GM21367 (cell line): ENCODE results near the gene ADGRG1.

Experiments used
- ATAC-seq: cut with Tn5 transposase; IDR thresholded peaks from one replicate; pipeline ENCODE4 v1.9.1; 2021; ENCODE audit not compliant: unreplicated experiment

ADGRG1 gene

GRCh38 chr16:57634171-57634570 is 5.7 kb downstream of the ADGRG1 start:
- no peak for ATAC-seq

DNA sequence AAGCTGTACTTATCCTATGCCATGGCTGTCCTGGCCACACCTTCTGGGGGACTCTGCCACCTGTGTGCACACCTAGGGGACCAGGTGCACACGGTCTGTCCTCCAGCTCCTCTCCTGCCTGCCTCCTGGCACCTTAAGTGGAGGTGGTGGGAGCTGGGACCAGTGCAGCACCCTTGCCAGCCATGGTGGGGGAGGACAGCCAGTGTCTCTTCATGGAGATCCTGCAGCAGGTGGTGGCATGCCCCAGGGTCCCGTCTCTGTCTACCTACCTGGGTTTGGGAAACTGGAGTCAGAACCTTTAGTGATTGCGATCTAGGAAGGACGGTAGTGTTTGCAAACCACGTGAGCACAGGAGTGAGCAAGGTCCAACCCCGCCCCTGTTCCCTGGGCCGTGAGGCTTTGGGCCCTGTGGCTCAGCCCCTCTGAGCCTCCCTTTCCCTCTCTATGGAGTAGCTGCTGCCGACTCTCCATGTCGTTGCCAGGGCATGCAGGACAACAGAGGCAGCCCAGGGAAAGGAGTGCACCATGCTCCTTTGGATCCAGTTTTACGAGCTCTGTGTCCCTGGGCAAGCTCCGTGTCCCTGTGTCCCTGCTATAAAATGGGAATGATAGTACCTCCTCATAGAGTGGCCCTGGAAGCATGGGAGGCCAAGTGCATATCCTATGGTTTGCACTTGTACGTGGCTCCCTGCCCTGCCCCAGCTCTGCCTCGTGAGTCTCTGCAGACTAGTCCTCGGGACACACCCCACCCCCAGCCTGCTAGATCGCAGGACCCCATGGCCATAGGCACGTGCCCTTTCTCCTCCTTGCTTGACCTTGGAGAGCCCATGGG is 7.1 kb downstream of the ADGRG1 start:
- no peak for ATAC-seq

GRCh38 chr16:57636184-57636583 is 7.8 kb downstream of the ADGRG1 start:
- ATAC-seq = no peak

- ATAC-seq = no peak
These were observed 8.6 kb downstream of the ADGRG1 start for GRCh38 chr16:57637020-57637419.

DNA sequence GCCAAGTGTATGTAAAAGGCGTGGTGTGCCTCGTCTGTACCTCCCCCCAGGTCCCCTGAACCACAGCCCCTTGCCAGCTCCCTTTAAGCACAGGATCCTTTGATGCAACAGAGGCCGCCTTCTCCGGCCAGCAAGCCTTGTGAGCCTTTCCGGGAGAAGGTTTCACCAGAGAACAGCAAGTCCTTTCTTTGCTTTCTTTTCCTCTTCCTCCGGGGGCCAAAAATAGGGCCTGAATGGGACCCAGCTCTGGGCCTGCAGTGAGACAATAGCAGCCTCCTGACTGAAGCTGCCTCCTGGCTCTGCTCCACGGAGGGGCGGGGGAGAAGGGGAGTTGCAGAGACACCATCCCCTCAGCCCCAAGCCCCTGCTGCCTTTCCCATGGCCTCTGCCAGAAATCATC is 9.0 kb downstream of the ADGRG1 start:
- ATAC-seq = no peak

DNA sequence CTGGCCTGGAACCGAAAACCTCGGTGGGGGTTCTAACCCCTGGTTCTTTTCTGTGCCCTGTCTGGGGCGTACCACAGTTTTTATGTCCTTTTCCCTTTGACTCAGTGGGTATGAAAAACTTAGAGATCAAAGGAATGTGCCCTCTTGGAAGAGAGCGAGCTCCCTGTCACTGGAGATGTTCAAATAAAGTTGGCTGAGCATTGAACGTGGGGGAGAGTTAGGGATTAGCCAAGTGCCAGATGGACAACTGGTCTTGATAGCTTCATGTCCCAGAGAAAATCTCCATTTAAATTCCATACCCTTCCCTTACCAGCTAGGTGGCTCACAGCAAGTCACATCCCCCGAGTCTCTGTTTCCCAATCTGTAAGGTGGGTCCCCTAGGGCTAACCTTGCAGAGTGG is 9.5 kb downstream of the ADGRG1 start:
- ATAC-seq = no peak

- no peak for ATAC-seq
These were observed 10.0 kb downstream of the ADGRG1 start for GRCh38 chr16:57638381-57638780.

DNA sequence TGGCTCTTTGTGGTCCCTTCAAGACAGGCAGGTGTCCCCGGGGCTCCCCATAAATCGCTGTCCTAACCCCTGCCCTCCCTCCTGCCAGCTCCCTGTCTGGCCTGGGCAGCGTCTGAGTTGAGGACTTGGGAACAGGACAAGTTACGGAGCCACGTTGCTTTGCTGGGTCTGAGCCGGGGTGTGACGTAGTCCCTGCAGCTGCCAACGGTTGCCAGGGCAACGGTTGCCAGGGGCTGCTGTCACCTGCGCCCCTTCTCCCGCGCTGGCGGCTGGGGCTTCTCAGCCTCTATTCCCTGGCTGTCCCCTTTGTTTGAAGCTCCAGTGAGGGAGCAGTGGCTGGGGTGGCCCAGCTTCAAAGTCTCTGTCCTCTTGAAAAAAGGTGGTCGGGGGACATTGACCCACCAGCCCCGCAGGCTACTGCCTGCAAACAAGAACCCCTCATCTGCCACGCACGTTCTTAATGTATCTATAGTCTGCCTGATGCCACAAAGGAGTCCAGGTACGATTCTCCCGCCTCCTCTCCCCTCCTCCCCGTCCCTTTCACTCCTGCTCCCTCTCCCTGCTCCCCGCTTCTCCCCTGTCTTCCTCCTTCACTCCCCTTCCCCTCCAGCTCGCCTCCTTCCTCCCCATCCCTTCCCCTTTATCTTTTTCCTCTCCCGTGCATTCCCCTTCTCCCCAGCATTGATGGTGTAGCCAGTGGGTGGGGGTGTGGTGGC is 10.9 kb downstream of the ADGRG1 start:
- ATAC-seq = no peak

DNA sequence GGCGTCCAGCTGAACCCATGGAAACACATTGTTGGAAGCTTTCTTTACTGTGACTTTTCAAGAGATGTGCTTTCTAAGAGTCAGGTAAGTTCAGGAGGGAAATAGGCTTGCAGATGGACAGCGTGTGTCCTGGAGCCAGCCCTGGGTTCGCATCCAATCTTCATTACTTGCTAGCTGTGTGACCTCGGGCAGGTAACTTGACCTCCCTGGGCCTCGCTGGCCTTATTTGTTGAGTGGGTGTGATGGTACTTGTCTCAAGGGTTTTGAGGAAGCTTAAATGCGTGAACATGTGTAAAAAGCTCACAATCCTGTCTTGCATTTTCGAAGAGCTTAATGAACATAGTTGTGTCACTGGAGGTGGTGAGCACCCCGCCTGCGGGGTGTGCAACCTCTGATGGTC is 11.8 kb downstream of the ADGRG1 start:
- no peak for ATAC-seq

- ATAC-seq = no peak
These were observed 12.2 kb downstream of the ADGRG1 start for GRCh38 chr16:57640612-57641011.

- ATAC-seq = no peak
These were observed 14.0 kb downstream of the ADGRG1 start for GRCh38 chr16:57642160-57643135.

GRCh38 chr16:57643147-57643874 is 14.9 kb downstream of the ADGRG1 start:
- no peak for ATAC-seq

DNA sequence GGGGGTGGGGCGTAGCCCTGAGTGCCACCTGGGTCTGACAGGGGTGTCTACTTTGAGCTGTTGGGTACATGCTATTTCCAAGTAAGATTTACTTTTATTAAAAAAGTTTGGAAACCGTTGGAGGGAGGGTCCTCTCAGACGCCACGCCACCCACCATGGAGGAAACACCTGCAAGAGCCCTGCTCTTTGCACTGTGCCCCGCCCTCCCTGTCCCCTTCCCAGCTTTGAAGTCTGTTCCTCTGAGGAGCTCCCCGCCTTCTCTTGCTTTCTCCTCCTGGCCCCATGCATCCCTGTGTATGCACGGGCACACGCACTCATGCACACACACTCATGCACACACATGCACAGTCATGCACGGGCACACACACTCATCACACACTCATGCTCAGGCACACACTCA is 15.5 kb downstream of the ADGRG1 start:
- ATAC-seq = no peak

DNA sequence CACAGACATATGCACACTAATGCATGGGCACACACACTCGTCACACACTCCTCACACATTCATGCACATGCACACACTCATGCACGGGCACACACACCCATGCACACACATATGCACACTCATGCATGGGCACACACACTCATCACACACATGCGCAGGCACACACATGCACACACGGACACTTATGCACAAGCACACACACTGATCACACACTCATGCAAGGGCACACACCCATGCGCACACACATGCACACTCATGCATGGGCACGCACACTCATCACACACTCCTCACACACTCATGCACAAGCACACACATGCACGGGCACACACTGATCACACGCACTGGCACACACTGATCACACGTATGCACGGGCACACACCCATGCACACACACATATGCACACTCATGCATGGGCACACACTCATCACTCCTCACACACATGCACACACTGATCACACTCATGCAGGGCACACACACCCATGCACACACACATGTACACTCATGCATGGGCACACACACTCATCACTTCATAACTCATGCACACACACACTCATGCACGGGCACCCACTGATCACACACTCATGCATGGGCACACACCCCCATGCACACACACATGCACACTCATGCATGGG is 16.1 kb downstream of the ADGRG1 start:
- no peak for ATAC-seq

- no peak for ATAC-seq
These were observed 16.7 kb downstream of the ADGRG1 start for GRCh38 chr16:57645169-57645568.

- no peak for ATAC-seq
These were observed 17.4 kb downstream of the ADGRG1 start for GRCh38 chr16:57645691-57646387.

- no peak for ATAC-seq
These were observed 18.1 kb downstream of the ADGRG1 start for GRCh38 chr16:57646388-57647039.

DNA sequence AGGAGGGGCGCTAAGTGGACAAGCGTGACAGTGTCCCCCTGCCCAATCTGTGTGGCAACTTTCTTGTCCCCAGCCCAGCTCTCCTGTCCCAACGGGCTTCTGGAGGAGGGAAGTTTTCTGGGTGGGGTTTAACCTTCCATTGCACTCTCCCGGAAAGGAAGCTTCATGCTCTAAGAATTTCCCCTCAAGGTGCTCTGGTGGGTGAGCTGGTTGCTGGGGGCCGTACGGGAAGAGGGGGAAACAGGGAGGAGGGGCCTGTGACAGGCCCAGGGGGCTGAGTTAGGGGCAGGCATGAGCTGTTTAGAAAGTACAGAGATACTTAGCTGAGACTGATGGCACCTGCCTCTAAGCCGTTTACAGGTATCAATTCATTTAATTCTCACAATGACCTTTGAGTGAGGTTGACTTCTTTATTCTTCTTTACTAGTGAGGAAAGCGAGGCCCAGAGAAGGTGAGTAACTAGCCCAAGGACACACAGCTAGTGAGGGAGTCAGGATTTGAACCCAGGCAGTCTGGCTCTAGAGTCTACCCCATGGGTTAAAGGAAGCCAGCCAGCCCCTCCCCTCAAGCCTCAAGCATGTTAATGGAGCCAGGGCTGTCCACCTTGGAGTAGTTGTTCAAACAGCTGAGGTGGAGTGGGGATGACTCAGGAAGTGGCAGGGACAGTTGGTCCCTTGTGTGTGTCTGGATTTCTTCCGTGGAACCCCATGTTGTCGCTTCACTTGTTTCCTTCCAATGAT is 18.9 kb downstream of the ADGRG1 start:
- ATAC-seq = no peak
